H7 (cell line): ENCODE data around the gene GCG. TPM values are rescaled to one million over a fixed set of nuclear protein-coding genes. Genes with fewer than 3 reads are reported as not detected.

ENCODE experiments used
- DNase-seq: peaks from one replicate; pipeline ENCODE4 v3.0.0; 2012
- H3K27me3 ChIP-seq: 2 replicates; pipeline ENCODE4 v1.6.0; 2011; ENCODE audit warnings: mild to moderate bottlenecking, low read length; ENCODE audit not compliant: control insufficient read depth, insufficient read depth
- H3K36me3 ChIP-seq: replicated peaks from 2 replicates; pipeline ENCODE4 v1.5.1; 2011; ENCODE audit warnings: low read length; ENCODE audit not compliant: control insufficient read depth, insufficient read depth
- H3K4me3 ChIP-seq: 2 replicates; pipeline ENCODE4 v1.5.1; 2011; ENCODE audit warnings: low read depth, mild to moderate bottlenecking, control low read depth, low read length, moderate library complexity; ENCODE audit not compliant: insufficient read depth
- total RNA-seq: library from RNA; depleted of rRNA; stranded (reverse); fragments of >200 nt; shearing (Covaris generic); gene quantifications from 2 replicates; pipeline ENCODE4 v1.2.3, GENCODE V29; 2014; rRNA removed

GCG gene
- total RNA-seq: not detected in 2 replicates

- H3K4me3 ChIP-seq: no peak within 1 kb of the TSS
- no peaks in the 10 kb centered on the region for H3K27me3 ChIP-seq
- H3K36me3 ChIP-seq: no peaks in the 10 kb centered on the region
- DNase-seq: no peak
Observed at GRCh38 chr2:162152147-162152546, at the start of gene GCG. Gene GCG, minus strand, starts transcription at chr2:162152247. Its CDS starts 3,069 bp downstream, at chr2:162149178.

- no peak overlapping the region for H3K4me3 ChIP-seq
- no peak for DNase-seq
- H3K27me3 ChIP-seq: no peaks in the 10 kb centered on the region
- H3K36me3 ChIP-seq: no peaks in the 10 kb centered on the region
Observed at GRCh38 chr2:162200636-162201035, 48.6 kb upstream of the GCG start.

- no peak for DNase-seq
- no peaks in the 10 kb centered on the region for H3K36me3 ChIP-seq
- no peaks in the 10 kb centered on the region for H3K27me3 ChIP-seq
- H3K4me3 ChIP-seq: no peak overlapping the region
Observed at GRCh38 chr2:162199913-162200312, 47.9 kb upstream of the GCG start.

GRCh38 chr2:162198239-162198638 lies 46.2 kb upstream of the GCG start:
- H3K27me3 ChIP-seq: no peaks in the 10 kb centered on the region
- no peak for DNase-seq
- no peak overlapping the region for H3K4me3 ChIP-seq
- H3K36me3 ChIP-seq: no peaks in the 10 kb centered on the region

- no peaks in the 10 kb centered on the region for H3K36me3 ChIP-seq
- no peak for DNase-seq
- no peaks in the 10 kb centered on the region for H3K27me3 ChIP-seq
- H3K4me3 ChIP-seq: no peak overlapping the region
Observed at GRCh38 chr2:162197069-162197825, 45.2 kb upstream of the GCG start.

- H3K4me3 ChIP-seq: no peak overlapping the region
- H3K27me3 ChIP-seq: no peaks in the 10 kb centered on the region
- no peaks in the 10 kb centered on the region for H3K36me3 ChIP-seq
- DNase-seq: no peak
Observed at GRCh38 chr2:162196638-162197037, 44.6 kb upstream of the GCG start.

- DNase-seq: no peak
- H3K27me3 ChIP-seq: no peaks in the 10 kb centered on the region
- H3K36me3 ChIP-seq: no peaks in the 10 kb centered on the region
- no peak overlapping the region for H3K4me3 ChIP-seq
Observed at GRCh38 chr2:162188451-162188850, 36.4 kb upstream of the GCG start.

- no peak for DNase-seq
- Histone ChIP-seq H3K4me3 (no peak overlapping the region), H3K27me3 (no peaks in the 10 kb centered on the region), H3K36me3 (no peaks in the 10 kb centered on the region)
Observed at GRCh38 chr2:162185541-162186232, 33.6 kb upstream of the GCG start.

GRCh38 chr2:162184821-162185450 lies 32.9 kb upstream of the GCG start:
- Histone ChIP-seq H3K27me3 (no peaks in the 10 kb centered on the region), H3K4me3 (no peak overlapping the region), H3K36me3 (no peaks in the 10 kb centered on the region)
- DNase-seq: no peak

GRCh38 chr2:162184359-162184758 lies 32.3 kb upstream of the GCG start:
- DNase-seq: no peak
- Histone ChIP-seq H3K36me3 (no peaks in the 10 kb centered on the region), H3K27me3 (no peaks in the 10 kb centered on the region), H3K4me3 (no peak overlapping the region)

- Histone ChIP-seq H3K4me3 (no peak overlapping the region), H3K27me3 (no peaks in the 10 kb centered on the region), H3K36me3 (no peaks in the 10 kb centered on the region)
- no peak for DNase-seq
Observed at GRCh38 chr2:162182395-162182794, 30.3 kb upstream of the GCG start.

- no peak for DNase-seq
- Histone ChIP-seq H3K36me3 (no peaks in the 10 kb centered on the region), H3K27me3 (no peaks in the 10 kb centered on the region), H3K4me3 (no peak overlapping the region)
Observed at GRCh38 chr2:162177301-162177700, 25.3 kb upstream of the GCG start.

- Histone ChIP-seq H3K36me3 (no peaks in the 10 kb centered on the region), H3K4me3 (no peak overlapping the region), H3K27me3 (no peaks in the 10 kb centered on the region)
- DNase-seq: no peak
Observed at GRCh38 chr2:162175714-162176113, 23.7 kb upstream of the GCG start.

GRCh38 chr2:162174746-162175145 lies 22.7 kb upstream of the GCG start:
- Histone ChIP-seq H3K36me3 (no peaks in the 10 kb centered on the region), H3K27me3 (no peaks in the 10 kb centered on the region), H3K4me3 (no peak overlapping the region)
- no peak for DNase-seq

- H3K27me3 ChIP-seq: no peaks in the 10 kb centered on the region
- H3K36me3 ChIP-seq: no peaks in the 10 kb centered on the region
- no peak for DNase-seq
- no peak overlapping the region for H3K4me3 ChIP-seq
Observed at GRCh38 chr2:162172802-162173370, 20.8 kb upstream of the GCG start.
